ENCODE measurements around the gene KCTD21.

Gene KCTD21

GRCh38 chr11:78230161-78230877, 41.9 kb upstream of the KCTD21 start:
- DNase-seq (ENCODE audit: extremely low spot score), result no peak

GRCh38 chr11:78229106-78229505, 40.7 kb upstream of the KCTD21 start:
- no peak for TF ChIP-seq ELF4 (IDR thresholded peaks at IDR 0.05)
- no peak for TF ChIP-seq TARDBP (IDR thresholded peaks at IDR 0.05)
- no peak for TF ChIP-seq NFRKB (IDR thresholded peaks at IDR 0.05)
- TF ChIP-seq SUZ12 (IDR thresholded peaks at IDR 0.05), result no peak
- no peak for TF ChIP-seq ARNT (IDR thresholded peaks at IDR 0.05)
- no peak for TF ChIP-seq FOXM1 (IDR thresholded peaks at IDR 0.05; ENCODE audit: borderline replicate concordance)
- TF ChIP-seq PKNOX1 (IDR thresholded peaks at IDR 0.05), result no peak
- no peak for TF ChIP-seq HDGF (IDR thresholded peaks at IDR 0.05; ENCODE audit: borderline replicate concordance)
- no peak for TF ChIP-seq CTBP1 (IDR thresholded peaks at IDR 0.05; ENCODE audit: borderline replicate concordance)
- no peak for TF ChIP-seq SP1 (IDR thresholded peaks at IDR 0.05)
- TF ChIP-seq FOXK2 (IDR thresholded peaks at IDR 0.05), result no peak
- ChIA-PET CTCF (interaction anchor here (1.8 kb wide), 1 partner anchor 335 kb away, joined by 18 read pairs; no protein-coding TSS in a partner anchor), POLR2A (no interaction called here)
- DNase-seq (ENCODE audit: extremely low spot score), result no peak

More at GRCh38 chr11:78230161-78230877, 41.9 kb upstream of the KCTD21 start:
- ChIA-PET POLR2A (no interaction called here), CTCF (no interaction called here)
- TF ChIP-seq CTBP1 (IDR thresholded peaks at IDR 0.05; ENCODE audit: borderline replicate concordance) (no peak), HDGF (IDR thresholded peaks at IDR 0.05; ENCODE audit: borderline replicate concordance) (no peak), SUZ12 (IDR thresholded peaks at IDR 0.05) (no peak), ZNF384 (IDR thresholded peaks at IDR 0.05) (no peak), ELF4 (IDR thresholded peaks at IDR 0.05) (no peak), NFRKB (IDR thresholded peaks at IDR 0.05) (no peak), ARNT (IDR thresholded peaks at IDR 0.05) (no peak), SP1 (IDR thresholded peaks at IDR 0.05) (no peak), TARDBP (IDR thresholded peaks at IDR 0.05) (no peak), PKNOX1 (IDR thresholded peaks at IDR 0.05) (no peak), FOXA1 (IDR thresholded peaks at IDR 0.05) (no peak), LEF1 (IDR thresholded peaks at IDR 0.05; ENCODE audit: borderline replicate concordance) (no peak), FOXK2 (IDR thresholded peaks at IDR 0.05) (no peak), L3MBTL2 (conservative IDR thresholded peaks at IDR 0.05) (no peak), FOXM1 (IDR thresholded peaks at IDR 0.05; ENCODE audit: borderline replicate concordance) (no peak), BHLHE40 (IDR thresholded peaks at IDR 0.05; ENCODE audit: borderline replicate concordance) (no peak)

- peak; percentile 45 for DNase-seq (ENCODE audit: extremely low spot score)
- TF ChIP-seq CTBP1 (IDR thresholded peaks at IDR 0.05; ENCODE audit: borderline replicate concordance) (no peak), PKNOX1 (IDR thresholded peaks at IDR 0.05) (no peak), ELF4 (IDR thresholded peaks at IDR 0.05) (no peak), L3MBTL2 (conservative IDR thresholded peaks at IDR 0.05) (no peak), SP1 (IDR thresholded peaks at IDR 0.05) (no peak), SUZ12 (IDR thresholded peaks at IDR 0.05) (no peak), ZNF384 (IDR thresholded peaks at IDR 0.05) (no peak)
Measured at GRCh38 chr11:78228467-78228866, 40.0 kb upstream of the KCTD21 start.

GRCh38 chr11:78227921-78228320, 39.5 kb upstream of the KCTD21 start:
- ChIA-PET CTCF (interaction anchor here (0.7 to 1.8 kb wide), 3 partner anchors 13 to 337 kb away, joined by 3 to 18 read pairs (median 5); no protein-coding TSS in a partner anchor), POLR2A (interaction anchor here (1.2 kb wide), 1 partner anchor 233 kb away, joined by 3 read pairs; the partner anchor contains the start of gene INTS4)
- TF ChIP-seq NFRKB (IDR thresholded peaks at IDR 0.05) (no peak), ZNF384 (IDR thresholded peaks at IDR 0.05) (no peak), CTBP1 (IDR thresholded peaks at IDR 0.05; ENCODE audit: borderline replicate concordance) (no peak), HDGF (IDR thresholded peaks at IDR 0.05; ENCODE audit: borderline replicate concordance) (no peak), FOXK2 (IDR thresholded peaks at IDR 0.05) (no peak), FOXA1 (IDR thresholded peaks at IDR 0.05) (no peak), SP1 (IDR thresholded peaks at IDR 0.05) (no peak), BHLHE40 (IDR thresholded peaks at IDR 0.05; ENCODE audit: borderline replicate concordance) (no peak), LEF1 (IDR thresholded peaks at IDR 0.05; ENCODE audit: borderline replicate concordance) (no peak), ELF4 (IDR thresholded peaks at IDR 0.05) (no peak), L3MBTL2 (conservative IDR thresholded peaks at IDR 0.05) (no peak), PKNOX1 (IDR thresholded peaks at IDR 0.05) (no peak)
- DNase-seq (ENCODE audit: extremely low spot score), result no peak

More at GRCh38 chr11:78228467-78228866, 40.0 kb upstream of the KCTD21 start:
- ChIA-PET CTCF (interaction anchor here (0.7 to 1.8 kb wide), 3 partner anchors 12 to 336 kb away, joined by 3 to 18 read pairs (median 5); no protein-coding TSS in a partner anchor), POLR2A (no interaction called here)

Measured in HEK293T (cell line).